Transverse colon (tissue), 4 donors: ENCODE measurements around the gene GALM. TPM values are rescaled to one million over a fixed set of nuclear protein-coding genes. Genes with fewer than 3 reads are reported as not detected.

Experiments used
- DNase-seq: peaks from one replicate; pipeline ENCODE4 v3.0.0-alpha.2; 2019
- H3K27ac ChIP-seq, 4 donors: fragments of 200-600 bp; sonication (generic); 2 replicates each; pipeline ENCODE4 v1.5.1; 2016 to 2018; ENCODE audit warnings: inconsistent platforms in 4 of 4
- H3K27me3 ChIP-seq: fragments of 200-600 bp; sonication (generic); 2 replicates; pipeline ENCODE4 v1.5.1; 2017; ENCODE audit warnings: inconsistent platforms
- H3K36me3 ChIP-seq, 4 donors: fragments of 200-600 bp; sonication (generic); 2 replicates each; pipeline ENCODE4 v1.5.1; 2017 to 2019; ENCODE audit warnings: inconsistent platforms in 4 of 4
- H3K4me1 ChIP-seq, 4 donors: fragments of 200-600 bp; sonication (generic); 2 replicates each; pipeline ENCODE4 v1.5.1; 2017 to 2020; ENCODE audit warnings: inconsistent platforms in 4 of 4
- H3K4me3 ChIP-seq, 4 donors: fragments of 200-600 bp; sonication (generic); 1 replicate in 1 of 4; 2 replicates in 3 of 4; pipeline versions ENCODE4 v1.5.1 to v1.6.1; 2017 to 2019; ENCODE audit warnings: inconsistent platforms in 4 of 4
- H3K9me3 ChIP-seq, 2 donors: fragments of 200-600 bp; sonication (generic); 2 replicates each; pipeline ENCODE4 v1.5.1; 2017 to 2019; ENCODE audit warnings: inconsistent platforms in 2 of 2
- CTCF ChIP-seq, 5 experiments: fragments of 200-600 bp in 3 of 5; fragments of 450-650 bp in 2 of 5; sonication (generic) in 3 of 5; IDR thresholded peaks; 1 replicate in 2 of 5; 2 replicates in 3 of 5; pipeline ENCODE4 v1.5.1; 2016 to 2017; ENCODE audit warnings: antibody characterized with exemption in 5 of 5, inconsistent platforms in 3 of 5, mild to moderate bottlenecking in 2 of 5, moderate library complexity in 1 of 5
- EP300 ChIP-seq: sonication (generic); formaldehyde crosslinking; IDR thresholded peaks from one replicate; pipeline ENCODE4 v1.6.1; 2017; ENCODE audit warnings: antibody characterized with exemption, low read depth
- POLR2A ChIP-seq: fragments of 450-650 bp; IDR thresholded peaks from one replicate; pipeline ENCODE4 v1.6.1; 2016; ENCODE audit warnings: antibody characterized with exemption, mild to moderate bottlenecking, moderate library complexity
- POLR2AphosphoS5 ChIP-seq, 3 donors: sonication (generic); formaldehyde crosslinking; IDR thresholded peaks; one replicate each; pipeline ENCODE4 v1.6.1; 2016; ENCODE audit warnings: antibody characterized with exemption in 3 of 3
- WGBS, 2 donors: methylation state at CpG; one replicate each; pipeline ENCODE4 v1.1.5; 2018; ENCODE audit warnings: low coverage in 1 of 2; 5-methylcytosine and 5-hydroxymethylcytosine counted together
- in situ Hi-C, 4 donors: fragments of 200-750 bp; cut with MboI; loops; one replicate each; pipeline versions ENCODE4 v1.15.0 to v1.15.1; 2017; ENCODE audit warnings: low sequenced_read_pairs in 3 of 4, low pct_ligation_motif_present in 1 of 4, low pct_unique_long_range_greater_than_20kb in 1 of 4
- intact Hi-C: fragments of 100-400 bp; cut with DNase I; formaldehyde crosslinking; loops from one replicate; pipeline ENCODE4 v1.15.1; 2023; ENCODE audit warnings: low total_unique reads
- total RNA-seq, 4 donors: library from RNA; depleted of rRNA; stranded (reverse); fragments of >200 nt; gene quantifications; one replicate each; pipeline ENCODE4 v1.1.0, GENCODE V29; 2016

GALM gene
- total RNA-seq, 4 donors from 2014 or later = 35.5 to 80.6 (median 70.9) TPM

- peaks cover 0 to 40% (median 8%) of the 10 kb centered on the region in 4 donors for H3K36me3 ChIP-seq
Measured at GRCh38 chr2:38683766-38684165, 17.9 kb downstream of the GALM start.

DNA sequence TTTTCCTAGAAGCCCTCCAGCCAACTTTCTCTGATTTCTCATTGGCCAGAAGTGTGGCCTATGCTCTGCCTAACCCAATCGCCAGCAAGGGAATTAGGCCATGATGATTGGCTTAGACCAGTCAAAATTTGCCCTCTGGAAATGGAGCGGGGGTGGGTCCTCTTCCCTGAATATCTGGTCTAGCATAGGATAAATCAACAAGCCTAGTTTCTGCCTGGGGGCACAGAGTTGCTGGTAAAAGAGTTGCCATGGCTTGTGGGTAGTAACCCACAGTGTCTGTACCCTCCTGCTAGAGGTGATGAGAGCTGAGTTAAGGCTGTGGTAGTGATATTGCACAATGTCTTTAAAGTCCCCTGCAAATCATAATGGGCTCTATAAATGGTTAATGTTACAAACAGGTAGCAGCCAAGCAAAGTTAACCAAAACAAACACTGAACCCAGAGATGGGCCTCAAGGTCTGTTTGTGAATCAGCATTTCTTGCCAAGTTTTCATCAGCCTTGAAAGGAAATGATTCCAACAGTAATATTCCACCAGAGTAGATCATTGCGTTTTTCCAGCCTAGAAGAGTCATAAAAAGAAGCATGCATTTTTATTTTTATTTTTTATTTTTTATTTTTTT, 19.3 kb downstream of the GALM start:
- peak overlapping the region in 1 of 4 donors; percentile 0 for H3K27ac ChIP-seq
- peaks cover 0 to 10% (median 3%) of the 10 kb centered on the region in 4 donors for H3K4me1 ChIP-seq
- no peak overlapping the region for H3K4me3 ChIP-seq
- H3K9me3 ChIP-seq = no peaks in the 10 kb centered on the region
- H3K27me3 ChIP-seq = no peaks in the 10 kb centered on the region
- intact Hi-C loops (no loop called here), in situ Hi-C loops (no loop called here)
- no peak for DNase-seq
- 61 to 77% methylated on average over 3 of the region's 3 CpGs for WGBS, 2 donors
- H3K36me3 ChIP-seq = peaks cover 0 to 39% (median 7%) of the 10 kb centered on the region in 4 donors
- TF ChIP-seq EP300 = no peak

More at GRCh38 chr2:38683766-38684165, 17.9 kb downstream of the GALM start:
- no peak for DNase-seq
- WGBS, 2 donors = 92 to 94% methylated on average over 3 to 7 of the region's 7 CpGs
- Histone ChIP-seq H3K27ac (no peak overlapping the region), H3K4me1 (peaks cover 0 to 6% (median 2%) of the 10 kb centered on the region in 4 donors), H3K9me3 (no peaks in the 10 kb centered on the region), H3K27me3 (no peaks in the 10 kb centered on the region), H3K4me3 (no peak overlapping the region)
- intact Hi-C loops (no loop called here), in situ Hi-C loops (no loop called here)
- TF ChIP-seq POLR2A = no peak
- TF ChIP-seq EP300 = no peak
- no peak for TF ChIP-seq POLR2AphosphoS5 (IDR thresholded peaks at IDR 0.05)
- no peak for TF ChIP-seq CTCF (IDR thresholded peaks at IDR 0.05)

- peak; percentile 58 for DNase-seq
- intact Hi-C loops (no loop called here), in situ Hi-C loops (no loop called here)
Measured at GRCh38 chr2:38690499-38691420, 24.8 kb downstream of the GALM start.

DNA sequence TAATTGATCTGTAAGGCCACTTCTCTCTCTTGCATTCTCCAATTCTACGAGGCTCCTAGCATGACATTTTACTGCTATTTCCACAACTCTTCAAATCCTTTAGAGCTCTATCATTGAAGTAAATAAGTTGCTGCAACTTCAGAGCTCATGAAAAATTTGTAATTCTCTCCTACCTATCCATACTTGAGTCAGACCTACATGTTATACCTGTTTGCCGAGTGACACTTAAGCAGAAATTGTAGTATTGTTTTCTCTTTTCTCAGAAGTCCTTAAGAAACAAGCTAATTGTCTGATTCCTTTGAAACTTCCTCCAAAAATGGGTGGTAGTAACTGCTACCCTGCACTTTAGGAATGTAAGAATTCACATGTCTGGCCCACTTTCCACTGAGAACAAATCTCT, 26.1 kb downstream of the GALM start:
- H3K36me3 ChIP-seq = peaks cover 0 to 26% (median 4%) of the 10 kb centered on the region in 4 donors
- DNase-seq = no peak
- H3K27me3 ChIP-seq = no peaks in the 10 kb centered on the region
- 91 to 94% methylated on average over 2 of the region's 2 CpGs for WGBS, 2 donors
- H3K9me3 ChIP-seq = no peaks in the 10 kb centered on the region
- in situ Hi-C loops = no loop called here
- intact Hi-C loops = no loop called here
- TF ChIP-seq POLR2A (no peak), CTCF (IDR thresholded peaks at IDR 0.05) (no peak), EP300 (no peak), POLR2AphosphoS5 (IDR thresholded peaks at IDR 0.05) (no peak)
- no peak overlapping the region for H3K27ac ChIP-seq
- H3K4me3 ChIP-seq = no peak overlapping the region
- H3K4me1 ChIP-seq = peaks cover 0 to 32% (median 18%) of the 10 kb centered on the region in 4 donors

More at GRCh38 chr2:38690499-38691420, 24.8 kb downstream of the GALM start:
- TF ChIP-seq EP300 = no peak
- TF ChIP-seq POLR2AphosphoS5 (IDR thresholded peaks at IDR 0.05) = peak in 1 of 3 donors; percentile 15
- TF ChIP-seq POLR2A = no peak
- peak overlapping the region; percentile 23 to 63 (median 58) for H3K27ac ChIP-seq
- no peak overlapping the region for H3K4me3 ChIP-seq
- peaks cover 0 to 24% (median 4%) of the 10 kb centered on the region in 4 donors for H3K36me3 ChIP-seq
- no peaks in the 10 kb centered on the region for H3K9me3 ChIP-seq
- no peaks in the 10 kb centered on the region for H3K27me3 ChIP-seq
- WGBS, 2 donors = 53 to 67% methylated on average over 7 to 8 of the region's 8 CpGs
- peaks cover 0 to 32% (median 18%) of the 10 kb centered on the region in 4 donors for H3K4me1 ChIP-seq
